ENCODE results near the gene LCK. TPM values are rescaled to one million over a fixed set of nuclear protein-coding genes. Genes with fewer than 3 reads are reported as not detected.

LCK gene
- total RNA-seq, 1 experiment from 2014 or later = 51.0 TPM

GRCh38 chr1:32255072-32256071, 4.3 kb downstream of the LCK start:
- POLR2A ChIA-PET = no interaction called here
- Mint-ChIP-seq H3K36me3 (no peaks in the 10 kb centered on the region), H3K4me3 (no peak overlapping the region), H3K4me1 (peaks cover 19% of the 10 kb centered on the region), H3K27me3 (ENCODE audit: low read depth) (peaks cover 4% of the 10 kb centered on the region), H3K9me3 (no peaks in the 10 kb centered on the region), H3K27ac (no peak overlapping the region)
- ATAC-seq (no peak), DNase-seq (ENCODE audit: low spot score) (no peak)
- CTCF ChIA-PET = interaction anchor here (0.9 kb wide), 1 partner anchor 40 kb away, joined by 5 read pairs; no protein-coding TSS in a partner anchor
- no peak for TF ChIP-seq ZNF423 (CRISPR knock-in tag; IDR thresholded peaks at IDR 0.05)
- TF ChIP-seq KAT7 (CRISPR knock-in tag; IDR thresholded peaks at IDR 0.05; ENCODE audit: borderline replicate concordance) = no peak
- TF ChIP-seq ELF4 (CRISPR knock-in tag; IDR thresholded peaks at IDR 0.05; ENCODE audit: low read depth) = no peak
- no peak for TF ChIP-seq ZNF138 (CRISPR knock-in tag; conservative IDR thresholded peaks at IDR 0.05)
- TF ChIP-seq ERG (CRISPR knock-in tag; IDR thresholded peaks at IDR 0.05) = no peak
- TF ChIP-seq ZBTB43 (CRISPR knock-in tag; IDR thresholded peaks at IDR 0.05) = no peak
- no peak for TF ChIP-seq JUN (CRISPR knock-in tag; IDR thresholded peaks at IDR 0.05)
- TF ChIP-seq GRHL2 (CRISPR knock-in tag; IDR thresholded peaks at IDR 0.05; ENCODE audit: insufficient replicate concordance, severe bottlenecking) = no peak
- TF ChIP-seq GABPB1 (CRISPR knock-in tag; IDR thresholded peaks at IDR 0.05) = no peak
- no peak for TF ChIP-seq ZBTB21 (CRISPR knock-in tag; IDR thresholded peaks at IDR 0.05; ENCODE audit: borderline replicate concordance)

DNA sequence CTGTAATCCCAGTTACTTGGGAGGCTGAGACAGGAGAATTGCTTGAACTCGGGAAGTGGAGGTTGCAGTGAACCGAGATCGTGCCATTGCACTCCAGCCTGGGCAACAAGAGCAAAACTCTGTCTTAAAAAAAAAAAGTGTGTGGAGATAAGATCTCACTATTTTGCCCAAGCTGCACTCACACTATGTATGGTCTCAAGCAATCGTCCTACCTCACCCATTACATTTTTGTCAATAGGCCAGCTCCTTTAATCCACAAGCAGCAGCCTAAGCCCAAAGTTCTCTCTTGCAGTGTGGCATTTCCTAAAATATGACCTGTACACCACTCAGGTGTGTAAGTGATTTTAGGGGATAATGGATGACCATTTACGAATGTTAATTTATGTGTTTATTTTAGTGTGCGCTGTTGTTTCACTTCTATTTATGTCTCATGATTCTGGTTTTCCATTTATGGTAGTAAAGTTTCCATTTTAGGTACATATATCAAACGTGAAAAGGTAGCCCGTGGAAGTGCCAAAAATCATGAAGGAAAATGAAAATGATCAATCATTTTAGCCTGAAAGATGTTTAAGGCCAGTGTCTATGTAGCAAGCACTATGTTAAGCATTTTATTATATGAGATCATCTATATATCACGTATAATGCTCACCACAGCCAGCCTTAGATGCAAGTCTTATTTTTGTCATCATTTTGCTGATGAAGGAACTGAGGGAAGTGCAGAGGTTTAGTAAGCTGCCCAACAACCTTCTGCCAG, 5.6 kb downstream of the LCK start:
- Mint-ChIP-seq H3K27ac (no peak overlapping the region), H3K4me1 (peaks cover 8% of the 10 kb centered on the region), H3K9me3 (no peaks in the 10 kb centered on the region), H3K4me3 (no peak overlapping the region), H3K36me3 (no peaks in the 10 kb centered on the region), H3K27me3 (ENCODE audit: low read depth) (peaks cover 3% of the 10 kb centered on the region)
- ATAC-seq (no peak), DNase-seq (ENCODE audit: low spot score) (no peak)
- ChIA-PET CTCF (interaction anchor here (5.0 kb wide), 1 partner anchor 8 kb away, joined by 38 read pairs; no protein-coding TSS in a partner anchor), POLR2A (no interaction called here)
- TF ChIP-seq, protein P1, sequence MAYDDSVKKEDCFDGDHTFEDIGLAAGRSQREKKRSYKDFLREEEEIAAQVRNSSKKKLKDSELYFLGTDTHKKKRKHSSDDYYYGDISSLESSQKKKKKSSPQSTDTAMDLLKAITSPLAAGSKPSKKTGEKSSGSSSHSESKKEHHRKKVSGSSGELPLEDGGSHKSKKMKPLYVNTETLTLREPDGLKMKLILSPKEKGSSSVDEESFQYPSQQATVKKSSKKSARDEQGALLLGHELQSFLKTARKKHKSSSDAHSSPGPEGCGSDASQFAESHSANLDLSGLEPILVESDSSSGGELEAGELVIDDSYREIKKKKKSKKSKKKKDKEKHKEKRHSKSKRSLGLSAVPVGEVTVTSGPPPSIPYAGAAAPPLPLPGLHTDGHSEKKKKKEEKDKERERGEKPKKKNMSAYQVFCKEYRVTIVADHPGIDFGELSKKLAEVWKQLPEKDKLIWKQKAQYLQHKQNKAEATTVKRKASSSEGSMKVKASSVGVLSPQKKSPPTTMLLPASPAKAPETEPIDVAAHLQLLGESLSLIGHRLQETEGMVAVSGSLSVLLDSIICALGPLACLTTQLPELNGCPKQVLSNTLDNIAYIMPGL (CRISPR knock-in tag; IDR thresholded peaks at IDR 0.05) = no peak
- TF ChIP-seq ATF6 (CRISPR knock-in tag; IDR thresholded peaks at IDR 0.05) (no peak), E2F4 (CRISPR knock-in tag; IDR thresholded peaks at IDR 0.05; ENCODE audit: borderline replicate concordance, low read depth) (no peak), MXD4 (CRISPR knock-in tag; IDR thresholded peaks at IDR 0.05; ENCODE audit: borderline replicate concordance) (no peak), TCF7 (CRISPR knock-in tag; IDR thresholded peaks at IDR 0.05; ENCODE audit: low read depth) (no peak), ERG (CRISPR knock-in tag; IDR thresholded peaks at IDR 0.05) (no peak), NFE2L1 (CRISPR knock-in tag; IDR thresholded peaks at IDR 0.05) (no peak), JUN (CRISPR knock-in tag; IDR thresholded peaks at IDR 0.05) (no peak), TEAD1 (CRISPR knock-in tag; IDR thresholded peaks at IDR 0.05) (no peak), ZNF263 (CRISPR knock-in tag; IDR thresholded peaks at IDR 0.05; ENCODE audit: low read depth) (no peak), ZNF138 (CRISPR knock-in tag; conservative IDR thresholded peaks at IDR 0.05) (no peak), USF2 (CRISPR knock-in tag; IDR thresholded peaks at IDR 0.05) (no peak)
- TF ChIP-seq, protein P2, sequence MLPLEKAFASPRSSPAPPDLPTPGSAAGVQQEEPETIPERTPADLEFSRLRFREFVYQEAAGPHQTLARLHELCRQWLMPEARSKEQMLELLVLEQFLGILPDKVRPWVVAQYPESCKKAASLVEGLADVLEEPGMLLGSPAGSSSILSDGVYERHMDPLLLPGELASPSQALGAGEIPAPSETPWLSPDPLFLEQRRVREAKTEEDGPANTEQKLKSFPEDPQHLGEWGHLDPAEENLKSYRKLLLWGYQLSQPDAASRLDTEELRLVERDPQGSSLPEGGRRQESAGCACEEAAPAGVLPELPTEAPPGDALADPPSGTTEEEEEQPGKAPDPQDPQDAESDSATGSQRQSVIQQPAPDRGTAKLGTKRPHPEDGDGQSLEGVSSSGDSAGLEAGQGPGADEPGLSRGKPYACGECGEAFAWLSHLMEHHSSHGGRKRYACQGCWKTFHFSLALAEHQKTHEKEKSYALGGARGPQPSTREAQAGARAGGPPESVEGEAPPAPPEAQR (CRISPR knock-in tag; IDR thresholded peaks at IDR 0.05) = no peak
